ENCODE results near the gene COA1. TPM values are rescaled to one million over a fixed set of nuclear protein-coding genes. Genes with fewer than 3 reads are reported as not detected.

Gene COA1
- total RNA-seq, 2 donors from 2014 or later, result 47.9 to 57.5 TPM

GRCh38 chr7:43769791-43770465 is 40.6 kb upstream of the COA1 start:
- no peaks in the 10 kb centered on the region for H3K9me3 ChIP-seq
- TF ChIP-seq POLR2AphosphoS5 (IDR thresholded peaks at IDR 0.05) (no peak), POLR2A (IDR thresholded peaks at IDR 0.05) (no peak), CTCF (IDR thresholded peaks at IDR 0.05) (no peak)
- 77% methylated on average over 10 of the region's 10 CpGs for WGBS
- H3K4me3 ChIP-seq, result no peak overlapping the region
- no peak for DNase-seq (ENCODE audit: low spot score)
- intact Hi-C loops (cut with DNase I), result no loop called here
- no peaks in the 10 kb centered on the region for H3K27me3 ChIP-seq (replicated peaks; ENCODE audit: insufficient read depth)
- no peak overlapping the region for H3K27ac ChIP-seq
- no peaks in the 10 kb centered on the region for H3K4me1 ChIP-seq (replicated peaks)
- no peaks in the 10 kb centered on the region for H3K36me3 ChIP-seq

GRCh38 chr7:43769281-43769680 is 40.0 kb upstream of the COA1 start:
- DNase-seq (ENCODE audit: low spot score), result no peak
- no peak overlapping the region for H3K27ac ChIP-seq
- H3K36me3 ChIP-seq, result no peaks in the 10 kb centered on the region
- 93% methylated on average over 5 of the region's 5 CpGs for WGBS
- TF ChIP-seq POLR2AphosphoS5 (IDR thresholded peaks at IDR 0.05) (no peak), POLR2A (IDR thresholded peaks at IDR 0.05) (no peak), CTCF (IDR thresholded peaks at IDR 0.05) (no peak)
- no peak overlapping the region for H3K4me3 ChIP-seq
- no peaks in the 10 kb centered on the region for H3K9me3 ChIP-seq
- intact Hi-C loops (cut with DNase I), result no loop called here
- H3K4me1 ChIP-seq (replicated peaks), result no peaks in the 10 kb centered on the region
- H3K27me3 ChIP-seq (replicated peaks; ENCODE audit: insufficient read depth), result no peaks in the 10 kb centered on the region

DNA sequence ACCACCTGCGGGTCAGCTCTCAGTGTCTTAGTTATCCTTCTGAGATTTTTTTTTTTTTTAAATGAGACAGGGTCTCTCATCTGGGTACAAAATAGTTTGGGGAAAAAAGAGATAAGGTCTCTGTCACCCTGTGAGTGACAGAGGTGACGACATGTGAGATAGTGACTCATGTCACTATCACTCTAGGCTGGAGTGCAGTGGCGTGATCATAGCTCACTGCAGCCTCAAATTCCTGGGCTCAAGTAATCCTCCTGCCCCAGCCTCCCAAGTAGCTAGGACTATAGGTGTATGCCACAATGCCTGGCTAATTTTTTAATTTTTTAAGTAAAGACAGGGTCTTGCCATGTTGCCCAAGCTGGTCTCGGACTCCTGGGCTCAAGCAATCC is 39.6 kb upstream of the COA1 start:
- H3K4me3 ChIP-seq, result no peak overlapping the region
- 90% methylated on average over 4 of the region's 4 CpGs for WGBS
- intact Hi-C loops (cut with DNase I), result no loop called here
- no peak for TF ChIP-seq POLR2A (IDR thresholded peaks at IDR 0.05)
- no peak for DNase-seq (ENCODE audit: low spot score)
- no peaks in the 10 kb centered on the region for H3K4me1 ChIP-seq (replicated peaks)
- H3K27ac ChIP-seq, result no peak overlapping the region
- no peaks in the 10 kb centered on the region for H3K36me3 ChIP-seq
- no peaks in the 10 kb centered on the region for H3K9me3 ChIP-seq
- H3K27me3 ChIP-seq (replicated peaks; ENCODE audit: insufficient read depth), result no peaks in the 10 kb centered on the region

GRCh38 chr7:43768201-43768886 is 39.0 kb upstream of the COA1 start:
- no peaks in the 10 kb centered on the region for H3K4me1 ChIP-seq (replicated peaks)
- H3K36me3 ChIP-seq, result no peaks in the 10 kb centered on the region
- intact Hi-C loops (cut with DNase I), result no loop called here
- no peak overlapping the region for H3K4me3 ChIP-seq
- DNase-seq (ENCODE audit: low spot score), result no peak
- no peaks in the 10 kb centered on the region for H3K27me3 ChIP-seq (replicated peaks; ENCODE audit: insufficient read depth)
- no peaks in the 10 kb centered on the region for H3K9me3 ChIP-seq
- WGBS, result 83% methylated on average over 9 of the region's 9 CpGs
- no peak overlapping the region for H3K27ac ChIP-seq
- TF ChIP-seq CTCF (IDR thresholded peaks at IDR 0.05) (no peak), POLR2A (IDR thresholded peaks at IDR 0.05) (no peak), POLR2AphosphoS5 (IDR thresholded peaks at IDR 0.05) (no peak)

DNA sequence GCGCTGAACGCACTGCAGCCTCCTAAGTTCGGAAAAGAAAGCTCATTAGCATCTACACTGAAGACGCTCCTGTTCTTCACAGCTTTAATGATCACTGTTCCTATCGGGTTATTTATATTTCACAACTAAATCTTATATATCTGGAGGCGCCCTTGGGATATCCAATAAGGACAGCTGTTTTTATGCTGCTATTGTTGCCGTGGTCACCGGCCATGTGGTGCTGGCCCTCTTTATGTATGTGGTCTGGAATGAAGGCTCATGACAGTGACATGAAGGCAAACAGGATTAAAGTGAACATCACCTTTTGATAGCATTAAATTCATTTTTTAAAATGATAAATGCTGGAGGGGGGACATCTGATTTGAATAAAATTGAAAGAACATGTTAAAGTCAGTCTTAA is 38.0 kb upstream of the COA1 start:
- H3K4me1 ChIP-seq (replicated peaks), result no peaks in the 10 kb centered on the region
- TF ChIP-seq POLR2A (IDR thresholded peaks at IDR 0.05), result no peak
- TF ChIP-seq POLR2AphosphoS5 (IDR thresholded peaks at IDR 0.05), result no peak
- no peak for TF ChIP-seq CTCF (IDR thresholded peaks at IDR 0.05)
- intact Hi-C loops (cut with DNase I), result no loop called here
- DNase-seq (ENCODE audit: low spot score), result no peak
- 88% methylated on average over 8 of the region's 8 CpGs for WGBS
- H3K36me3 ChIP-seq, result no peaks in the 10 kb centered on the region
- H3K27me3 ChIP-seq (replicated peaks; ENCODE audit: insufficient read depth), result no peaks in the 10 kb centered on the region
- H3K4me3 ChIP-seq, result no peak overlapping the region
- no peak overlapping the region for H3K27ac ChIP-seq
- H3K9me3 ChIP-seq, result no peaks in the 10 kb centered on the region

Measured in prostate gland (tissue), 2 donors.